K562 (cell line): ENCODE measurements around the gene MYOZ3. TPM values are rescaled to one million over a fixed set of nuclear protein-coding genes. Genes with fewer than 3 reads are reported as not detected.

Experiments
- ATAC-seq: fragments of 200-7000 bp; cut with Tn5 transposase; 3 replicates; pipeline ENCODE4 v1.9.1; 2020; ENCODE audit warnings: moderate library complexity
- BruUV-seq: library from RNA; stranded (reverse); fragments of 400-500 nt; replicated peaks from 2 replicates; lab custom pipeline; 2021; lab: Mats Ljungman, UMichigan
- CTCF ChIA-PET: fragments of 300-600 bp; formaldehyde crosslinking; extraction: SDS; loops from one replicate; lab custom pipeline; 2021; ENCODE audit warnings: low intra/inter-chr PET ratio; lab: Yijun Ruan, JAX
- POLR2A ChIA-PET: fragments of 300-600, 350-650 bp; sonication (Branson Sonifier 250); formaldehyde crosslinking; extraction: SDS; loops from one replicate; lab custom pipeline; 2021; ENCODE audit warnings: antibody characterized with exemption, inconsistent platforms; lab: Yijun Ruan, JAX
- DNase-seq, 4 experiments: peaks; one replicate each; pipeline versions ENCODE4 v3.0.0 to v3.0.0-alpha.2; 2011 to 2018; ENCODE audit warnings: low spot score in 3 of 4, mixed read lengths in 3 of 4; ENCODE audit errors: extremely low read depth in 1 of 4
- FAIRE-seq: peaks from 2 replicates; lab custom pipeline; 2011; peaks lifted over from hg19 to GRCh38; lab: Jason Lieb, UNC
- H2AFZ ChIP-seq: 2 replicates; pipeline ENCODE4 v1.6.0; 2011; ENCODE audit warnings: low read depth, low read length, control low read depth, inconsistent platforms
- H3K27ac ChIP-seq: fragments of 200-600 bp; 3 replicates; pipeline ENCODE4 v1.8.0; 2011; ENCODE audit warnings: low read depth, mild to moderate bottlenecking, control low read depth, inconsistent platforms, low read length, moderate library complexity, mixed read lengths; ENCODE audit errors: extremely low read depth
- H3K27me3 ChIP-seq, 2 experiments: fragments of 300-600 bp in 1 of 2; 2 replicates in 1 of 2; 3 replicates in 1 of 2; pipeline versions ENCODE4 v1.6.0 to v1.8.0; 2011; ENCODE audit warnings: inconsistent platforms in 2 of 2, low read length in 2 of 2, mild to moderate bottlenecking in 1 of 2, mixed read lengths in 1 of 2, moderate library complexity in 1 of 2; ENCODE audit not compliant: control insufficient read depth in 2 of 2, insufficient read depth in 2 of 2
- H3K36me3 ChIP-seq: fragments of 300-600 bp; 3 replicates; pipeline ENCODE4 v1.8.0; 2011; ENCODE audit warnings: mild to moderate bottlenecking, low read length, inconsistent platforms; ENCODE audit not compliant: control insufficient read depth, insufficient read depth
- H3K4me1 ChIP-seq, 2 experiments: fragments of 200-600 bp in 1 of 2; replicated peaks in 1 of 2; 2 replicates in 1 of 2; 3 replicates in 1 of 2; pipeline versions ENCODE4 v1.5.1 to v1.8.0; 2011; ENCODE audit warnings: inconsistent platforms in 2 of 2, low read length in 2 of 2, mild to moderate bottlenecking in 1 of 2, mixed read lengths in 1 of 2, moderate library complexity in 1 of 2; ENCODE audit not compliant: control insufficient read depth in 2 of 2, insufficient read depth in 2 of 2
- H3K4me2 ChIP-seq: 2 replicates; pipeline ENCODE4 v1.6.1; 2011; ENCODE audit warnings: low read length, control low read depth, inconsistent platforms, mixed read lengths; ENCODE audit not compliant: insufficient read depth
- H3K4me3 ChIP-seq: fragments of 200-600 bp; sonication (generic), shearing (Covaris generic); 2 replicates; pipeline ENCODE4 v1.5.1; 2016; ENCODE audit warnings: control low read depth, inconsistent platforms
- H3K79me2 ChIP-seq: fragments of 200-600 bp; 3 replicates; pipeline ENCODE4 v1.8.0; 2011; ENCODE audit warnings: low read length, inconsistent platforms; ENCODE audit not compliant: control insufficient read depth, insufficient read depth
- H3K9ac ChIP-seq, 2 experiments: 2 replicates each; pipeline versions ENCODE4 v1.6.0 to v1.6.1; 2011; ENCODE audit warnings: low read depth in 2 of 2, low read length in 2 of 2, control low read depth in 1 of 2, inconsistent platforms in 1 of 2, mild to moderate bottlenecking in 1 of 2, mixed read lengths in 1 of 2; ENCODE audit not compliant: insufficient read depth in 1 of 2
- H3K9me1 ChIP-seq: one replicate; pipeline ENCODE4 v1.6.0; 2011; ENCODE audit warnings: inconsistent platforms, mild to moderate bottlenecking, low read length, moderate library complexity; ENCODE audit not compliant: control insufficient read depth, insufficient read depth
- H3K9me3 ChIP-seq: replicated peaks from 2 replicates; pipeline ENCODE4 v1.5.1; 2011; ENCODE audit warnings: low read depth, low read length, inconsistent platforms; ENCODE audit not compliant: control insufficient read depth, insufficient read depth
- H4K20me1 ChIP-seq: replicated peaks from 2 replicates; pipeline ENCODE4 v1.6.1; 2011; ENCODE audit warnings: low read length, inconsistent platforms, mixed read lengths; ENCODE audit not compliant: control insufficient read depth, insufficient read depth
- ATF3 ChIP-seq, 2 experiments: fragments of 450-650 bp in 1 of 2; sonication (generic) in 1 of 2; formaldehyde crosslinking in 1 of 2; IDR thresholded peaks in 1 of 2; conservative IDR thresholded peaks in 1 of 2; 2 replicates each; pipeline versions ENCODE4 v1.6.1 to v1.8.1; 2016 to 2023; ENCODE audit warnings: mild to moderate bottlenecking in 2 of 2, moderate library complexity in 2 of 2, inconsistent platforms in 1 of 2, missing genetic modification reagents in 1 of 2
- BCOR ChIP-seq: fragments of 450-650 bp; IDR thresholded peaks from 2 replicates; pipeline ENCODE4 v1.6.1; 2016
- ETV6 ChIP-seq, 3 experiments: fragments of 150-350 bp in 1 of 3; sonication (generic) in 1 of 3; formaldehyde crosslinking in 1 of 3; IDR thresholded peaks; 2 replicates each; pipeline versions ENCODE4 v1.6.1 to v1.8.0; 2014 to 2022; ENCODE audit warnings: borderline replicate concordance in 2 of 3, low read depth in 2 of 3, antibody characterized with exemption in 1 of 3, low read length in 1 of 3, mild to moderate bottlenecking in 1 of 3, missing genetic modification reagents in 1 of 3
- HOMEZ ChIP-seq: fragments of 250-450 bp; sonication (Bioruptor Pico); IDR thresholded peaks from 2 replicates; pipeline ENCODE4 v1.4.0; 2020; ENCODE audit warnings: mild to moderate bottlenecking, moderate library complexity
- MED1 ChIP-seq: sonication (generic); formaldehyde crosslinking; IDR thresholded peaks from 2 replicates; pipeline ENCODE4 v1.8.1; 2023; ENCODE audit warnings: missing genetic modification reagents, borderline replicate concordance
- PRMT5 ChIP-seq: sonication (generic); formaldehyde crosslinking; IDR thresholded peaks from 2 replicates; pipeline ENCODE4 v1.5.0; 2020; ENCODE audit warnings: missing genetic modification reagents
- TAL1 ChIP-seq: fragments of 450-650 bp; IDR thresholded peaks from 2 replicates; pipeline ENCODE4 v1.6.1; 2016; ENCODE audit warnings: mild to moderate bottlenecking
- ZFP30 ChIP-seq: fragments of 250-450 bp; sonication (Bioruptor Pico); IDR thresholded peaks from 2 replicates; pipeline ENCODE4 v1.8.0; 2022; ENCODE audit warnings: moderate library complexity, mild to moderate bottlenecking, inconsistent platforms, borderline replicate concordance
- ZNF384 ChIP-seq: IDR thresholded peaks from 2 replicates; pipeline ENCODE4 v1.6.1; 2012; ENCODE audit warnings: low read depth, low read length, improper control_type of control experiment
- ZNF780A ChIP-seq: fragments of 250-450 bp; sonication (Bioruptor Pico); IDR thresholded peaks from 2 replicates; pipeline ENCODE4 v1.5.0; 2021; ENCODE audit warnings: mild to moderate bottlenecking
- WGBS: fragments of 100-300 bp; shearing (Covaris generic); methylation state at CpG from one replicate; pipeline ENCODE4 v1.1.6; 2016; ENCODE audit warnings: low coverage, mixed read lengths; ENCODE audit not compliant: insufficient coverage; ENCODE audit errors: missing lambda C conversion rate; 5-methylcytosine and 5-hydroxymethylcytosine counted together
- in situ Hi-C: fragments of 300-500 bp; cut with MboI; formaldehyde crosslinking; loops from 4 replicates; pipeline ENCODE4 v1.15.0; 2018; ENCODE audit warnings: inconsistent platforms, mixed read lengths
- intact Hi-C: fragments of 100-400 bp; cut with micrococcal nuclease; formaldehyde crosslinking; loops from 2 replicates; pipeline ENCODE4 v1.14.2; 2022
- polyA plus RNA-seq, 8 experiments: library from polyadenylated mRNA; depleted of rRNA in 4 of 8; stranded (reverse) in 5 of 8; unstranded in 3 of 8; fragments of >200 nt; fragmentation: Nextera tagmentation in 2 of 8; fragmentation: Illumina TruSeq in 1 of 8; extraction: Ambion mirVana in 2 of 8; extraction: Trizol in 1 of 8; gene quantifications; 2 replicates each; pipeline versions ENCODE4 v1.2.1 to v1.2.3, GENCODE V29; 2011 to 2014; ENCODE audit warnings: inconsistent platforms in 1 of 8, missing spikeins in 1 of 8
- total RNA-seq, 7 experiments: library from RNA; depleted of rRNA in 6 of 7; stranded (reverse); fragments of >200 nt in 6 of 7; fragmentation: Illumina TruSeq in 2 of 7; extraction: Trizol in 2 of 7; gene quantifications; 2 replicates each; pipeline versions ENCODE4 v1.2.1 to v1.2.3, GENCODE V29; 2011 to 2021; ENCODE audit warnings: low replicate concordance in 1 of 7

The MYOZ3 gene
- total and polyA plus RNA-seq, 9 of the 15 experiments (the other 6 are each of a cell fraction or from before 2014, with no cell fraction given) = not detected

- POLR2A ChIA-PET = no interaction called here
Observed at GRCh38 chr5:150672237-150672883, 11.3 kb downstream of the MYOZ3 start.

GRCh38 chr5:150672884-150673275 lies 11.8 kb downstream of the MYOZ3 start:
- H3K36me3 ChIP-seq = no peaks in the 10 kb centered on the region
- in situ Hi-C loops = no loop called here
- no peaks in the 10 kb centered on the region for H4K20me1 ChIP-seq
- no TSS peak for BruUV-seq
- H3K27ac ChIP-seq = no peak overlapping the region
- no peak overlapping the region for H3K4me2 ChIP-seq
- no peaks in the 10 kb centered on the region for H3K9me3 ChIP-seq
- ATAC-seq (no peak), DNase-seq (no peak), FAIRE-seq (no peak)
- H3K4me3 ChIP-seq = no peak overlapping the region
- peaks cover 21 to 22% of the 10 kb centered on the region in 2 experiments for H3K27me3 ChIP-seq
- POLR2A ChIA-PET = interaction anchor here (0.8 to 1.2 kb wide), 2 partner anchors 9 to 1680 kb away, joined by 3 read pairs; no protein-coding TSS in a partner anchor
- H3K9ac ChIP-seq = no peak overlapping the region
- CTCF ChIA-PET = no interaction called here
- peaks cover 0 to 13% of the 10 kb centered on the region in 2 experiments; a peak in 2 of 5 replicates for H3K4me1 ChIP-seq
- intact Hi-C loops = no loop called here
- H3K9me1 ChIP-seq = no peaks in the 10 kb centered on the region
- TF ChIP-seq ATF3 (IDR thresholded peaks at IDR 0.05) (no peak), ATF3 (CRISPR knock-in tag; conservative IDR thresholded peaks at IDR 0.05) (no peak), BCOR (no peak), HOMEZ (CRISPR knock-in tag) (no peak)
- no peaks in the 10 kb centered on the region for H3K79me2 ChIP-seq
- 47% methylated on average over 7 of the region's 7 CpGs for WGBS
- no peak overlapping the region for H2AFZ ChIP-seq

More at GRCh38 chr5:150672237-150672883, 11.3 kb downstream of the MYOZ3 start:
- no peak overlapping the region for H3K4me2 ChIP-seq
- no peak overlapping the region for H3K4me3 ChIP-seq
- intact Hi-C loops = no loop called here
- in situ Hi-C loops = no loop called here
- no peaks in the 10 kb centered on the region for H3K9me3 ChIP-seq
- no peak for TF ChIP-seq TAL1
- no peak for TF ChIP-seq ZNF780A (CRISPR knock-in tag)
- TF ChIP-seq MED1 (CRISPR knock-in tag) = no peak
- no peak for TF ChIP-seq ETV6 (IDR thresholded peaks at IDR 0.05; ENCODE audit: borderline replicate concordance in 1 of 2, low read depth in 2 of 2, low read length in 1 of 2)
- TF ChIP-seq ETV6 (CRISPR knock-in tag; IDR thresholded peaks at IDR 0.05; ENCODE audit: borderline replicate concordance) = no peak
- no peak for TF ChIP-seq PRMT5 (CRISPR knock-in tag)
- TF ChIP-seq ZNF384 = no peak
- no peak for TF ChIP-seq ZFP30 (CRISPR knock-in tag)
- FAIRE-seq = no peak
- H3K9ac ChIP-seq = 0 out of 4 replicates have a peak overlapping the region, but pooled peaks of 1 of the 2 experiments have one; percentile 48
- no TSS peak for BruUV-seq
- H3K27me3 ChIP-seq = peaks cover 23 to 25% of the 10 kb centered on the region in 2 experiments
- peaks cover 0 to 13% of the 10 kb centered on the region in 2 experiments; a peak in 2 of 5 replicates for H3K4me1 ChIP-seq
- H2AFZ ChIP-seq = no peak overlapping the region
- CTCF ChIA-PET = no interaction called here
- H3K36me3 ChIP-seq = no peaks in the 10 kb centered on the region
- DNase-seq = peak in 1 of 4 experiments; percentile 7
- H3K79me2 ChIP-seq = no peaks in the 10 kb centered on the region
- ATAC-seq = peak; percentile 37; the same call in 2 of the 3 replicates
- WGBS = 31% methylated on average over 21 of the region's 38 CpGs
- no peaks in the 10 kb centered on the region for H4K20me1 ChIP-seq
- no peaks in the 10 kb centered on the region for H3K9me1 ChIP-seq
- H3K27ac ChIP-seq = no peak overlapping the region
